Esophagus squamous epithelium (tissue), 4 donors: ENCODE data around the gene DCHS1.

Source experiments
- POLR2A ChIP-seq, 4 donors: fragments of 450-650 bp; IDR thresholded peaks; one replicate each; pipeline ENCODE4 v1.6.1; 2017; ENCODE audit warnings: antibody characterized with exemption in 4 of 4, mild to moderate bottlenecking in 4 of 4, moderate library complexity in 3 of 4
- TF ChIP-seq, protein P1 (sequence below), 6 experiments: fragments of 450-650 bp in 4 of 6; fragments of 200-600 bp in 2 of 6; sonication (generic) in 2 of 6; IDR thresholded peaks; one replicate each; pipeline ENCODE4 v1.5.1; 2016 to 2019; ENCODE audit warnings: antibody characterized with exemption in 6 of 6, mild to moderate bottlenecking in 4 of 6, moderate library complexity in 4 of 6

DNA sequence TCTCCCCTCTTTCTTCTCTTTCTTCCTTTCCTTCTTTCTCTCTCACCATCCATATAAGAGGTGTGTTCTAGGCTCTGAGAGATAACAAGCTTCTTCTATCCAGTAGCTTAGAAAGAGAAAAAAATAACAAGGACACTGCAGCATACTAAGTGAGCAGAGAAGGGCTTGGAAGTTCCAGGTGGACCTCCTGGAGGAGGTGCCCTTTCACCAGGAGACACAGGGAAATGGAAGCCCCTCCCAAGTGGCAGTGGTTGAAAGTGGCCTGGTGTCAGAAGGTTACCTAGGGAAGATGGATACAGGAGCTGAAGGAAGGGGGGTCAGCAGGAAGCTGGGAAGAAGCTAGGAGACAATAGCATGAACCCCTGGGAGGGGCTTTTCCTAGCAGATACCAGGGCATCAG, 5.5 kb downstream of the DCHS1 start:
- TF ChIP-seq, protein P1, sequence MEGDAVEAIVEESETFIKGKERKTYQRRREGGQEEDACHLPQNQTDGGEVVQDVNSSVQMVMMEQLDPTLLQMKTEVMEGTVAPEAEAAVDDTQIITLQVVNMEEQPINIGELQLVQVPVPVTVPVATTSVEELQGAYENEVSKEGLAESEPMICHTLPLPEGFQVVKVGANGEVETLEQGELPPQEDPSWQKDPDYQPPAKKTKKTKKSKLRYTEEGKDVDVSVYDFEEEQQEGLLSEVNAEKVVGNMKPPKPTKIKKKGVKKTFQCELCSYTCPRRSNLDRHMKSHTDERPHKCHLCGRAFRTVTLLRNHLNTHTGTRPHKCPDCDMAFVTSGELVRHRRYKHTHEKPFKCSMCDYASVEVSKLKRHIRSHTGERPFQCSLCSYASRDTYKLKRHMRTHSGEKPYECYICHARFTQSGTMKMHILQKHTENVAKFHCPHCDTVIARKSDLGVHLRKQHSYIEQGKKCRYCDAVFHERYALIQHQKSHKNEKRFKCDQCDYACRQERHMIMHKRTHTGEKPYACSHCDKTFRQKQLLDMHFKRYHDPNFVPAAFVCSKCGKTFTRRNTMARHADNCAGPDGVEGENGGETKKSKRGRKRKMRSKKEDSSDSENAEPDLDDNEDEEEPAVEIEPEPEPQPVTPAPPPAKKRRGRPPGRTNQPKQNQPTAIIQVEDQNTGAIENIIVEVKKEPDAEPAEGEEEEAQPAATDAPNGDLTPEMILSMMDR (IDR thresholded peaks at IDR 0.05): no peak
- TF ChIP-seq POLR2A (IDR thresholded peaks at IDR 0.05): no peak
